PC-9 (cell line): ENCODE results near the gene ANO2.

Experiments used
- EZH2 ChIP-seq: fragments of 200-600 bp; sonication (generic); IDR thresholded peaks from 2 replicates; pipeline ENCODE4 v1.8.0; 2017; ENCODE audit warnings: antibody characterized with exemption, low read depth
- TF ChIP-seq, protein P1 (sequence below): fragments of 200-600 bp; sonication (generic); conservative IDR thresholded peaks from 2 replicates; pipeline ENCODE4 v1.6.1; 2017; ENCODE audit warnings: mixed run types, antibody characterized with exemption, mild to moderate bottlenecking, moderate library complexity

GRCh38 chr12:5953835-5954586 is 9.0 kb upstream of the ANO2 start:
- TF ChIP-seq, protein P1, sequence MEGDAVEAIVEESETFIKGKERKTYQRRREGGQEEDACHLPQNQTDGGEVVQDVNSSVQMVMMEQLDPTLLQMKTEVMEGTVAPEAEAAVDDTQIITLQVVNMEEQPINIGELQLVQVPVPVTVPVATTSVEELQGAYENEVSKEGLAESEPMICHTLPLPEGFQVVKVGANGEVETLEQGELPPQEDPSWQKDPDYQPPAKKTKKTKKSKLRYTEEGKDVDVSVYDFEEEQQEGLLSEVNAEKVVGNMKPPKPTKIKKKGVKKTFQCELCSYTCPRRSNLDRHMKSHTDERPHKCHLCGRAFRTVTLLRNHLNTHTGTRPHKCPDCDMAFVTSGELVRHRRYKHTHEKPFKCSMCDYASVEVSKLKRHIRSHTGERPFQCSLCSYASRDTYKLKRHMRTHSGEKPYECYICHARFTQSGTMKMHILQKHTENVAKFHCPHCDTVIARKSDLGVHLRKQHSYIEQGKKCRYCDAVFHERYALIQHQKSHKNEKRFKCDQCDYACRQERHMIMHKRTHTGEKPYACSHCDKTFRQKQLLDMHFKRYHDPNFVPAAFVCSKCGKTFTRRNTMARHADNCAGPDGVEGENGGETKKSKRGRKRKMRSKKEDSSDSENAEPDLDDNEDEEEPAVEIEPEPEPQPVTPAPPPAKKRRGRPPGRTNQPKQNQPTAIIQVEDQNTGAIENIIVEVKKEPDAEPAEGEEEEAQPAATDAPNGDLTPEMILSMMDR = no peak
- no peak for TF ChIP-seq EZH2
